ENCODE measurements around the gene GSAP. TPM values are rescaled to one million over a fixed set of nuclear protein-coding genes. Genes with fewer than 3 reads are reported as not detected.

GSAP gene
- polyA plus RNA-seq, 1 donor from 2014 or later, result 0.21 TPM

GRCh38 chr7:77269360-77270093 lies 146.6 kb downstream of the GSAP start:
- TF ChIP-seq MXI1 (conservative IDR thresholded peaks at IDR 0.05; ENCODE audit: poor library complexity, severe bottlenecking) (no peak), TAF1 (IDR thresholded peaks at IDR 0.05; ENCODE audit: low read depth) (no peak), SMC3 (conservative IDR thresholded peaks at IDR 0.05; ENCODE audit: poor library complexity) (no peak), RAD21 (conservative IDR thresholded peaks at IDR 0.05) (no peak)
- no peaks in the 10 kb centered on the region for H3F3A ChIP-seq (ENCODE audit: insufficient read depth, low read length, poor library complexity, severe bottlenecking)
- H3K79me2 ChIP-seq (replicated peaks; ENCODE audit: insufficient read depth, low read length), result no peaks in the 10 kb centered on the region
- no peaks in the 10 kb centered on the region for H3K9me3 ChIP-seq (ENCODE audit: low read length)
- no peak overlapping the region for H3K27ac ChIP-seq (ENCODE audit: low read length)
- no peaks in the 10 kb centered on the region for H4K20me1 ChIP-seq (ENCODE audit: insufficient read depth)
- H2AFZ ChIP-seq (ENCODE audit: low read depth, low read length), result no peak overlapping the region
- H3K36me3 ChIP-seq (ENCODE audit: insufficient read depth, low read length), result no peaks in the 10 kb centered on the region
- no peaks in the 10 kb centered on the region for H3K27me3 ChIP-seq (ENCODE audit: insufficient read depth, low read depth, low read length)
- H3K4me2 ChIP-seq (ENCODE audit: low read length), result no peak overlapping the region
- H3K9ac ChIP-seq (ENCODE audit: low read length), result no peak overlapping the region
- H3K9me2 ChIP-seq (ENCODE audit: insufficient read depth, low read length), result no peaks in the 10 kb centered on the region
- no peak overlapping the region for H3K4me3 ChIP-seq (ENCODE audit: low read length)

- Histone ChIP-seq H3K4me2 (ENCODE audit: low read length) (no peak overlapping the region), H3K4me3 (ENCODE audit: low read length) (no peak overlapping the region), H3K9me2 (ENCODE audit: insufficient read depth, low read length) (no peaks in the 10 kb centered on the region)
Measured at GRCh38 chr7:77266291-77266794, 149.8 kb downstream of the GSAP start.

GRCh38 chr7:77265666-77266065 lies 150.5 kb downstream of the GSAP start:
- Histone ChIP-seq H3K9ac (ENCODE audit: low read length) (no peak overlapping the region), H3K36me3 (ENCODE audit: insufficient read depth, low read length) (no peaks in the 10 kb centered on the region), H3K27ac (ENCODE audit: low read length) (no peak overlapping the region), H3K79me2 (replicated peaks; ENCODE audit: insufficient read depth, low read length) (no peaks in the 10 kb centered on the region), H4K20me1 (ENCODE audit: insufficient read depth) (no peaks in the 10 kb centered on the region), H3K27me3 (ENCODE audit: insufficient read depth, low read depth, low read length) (no peaks in the 10 kb centered on the region), H3K9me2 (ENCODE audit: insufficient read depth, low read length) (no peaks in the 10 kb centered on the region), H3F3A (ENCODE audit: insufficient read depth, low read length, poor library complexity, severe bottlenecking) (no peaks in the 10 kb centered on the region), H3K9me3 (ENCODE audit: low read length) (no peaks in the 10 kb centered on the region), H2AFZ (ENCODE audit: low read depth, low read length) (no peak overlapping the region), H3K4me3 (ENCODE audit: low read length) (no peak overlapping the region), H3K4me2 (ENCODE audit: low read length) (no peak overlapping the region)
- TF ChIP-seq REST (IDR thresholded peaks at IDR 0.05; ENCODE audit: borderline replicate concordance) (no peak), CTCF (IDR thresholded peaks at IDR 0.05; ENCODE audit: poor library complexity, severe bottlenecking) (no peak), TAF1 (IDR thresholded peaks at IDR 0.05; ENCODE audit: low read depth) (no peak), POLR2AphosphoS5 (IDR thresholded peaks at IDR 0.05) (no peak), SMC3 (conservative IDR thresholded peaks at IDR 0.05; ENCODE audit: poor library complexity) (no peak), EP300 (conservative IDR thresholded peaks at IDR 0.05; ENCODE audit: poor library complexity, severe bottlenecking) (no peak)

More at GRCh38 chr7:77266291-77266794, 149.8 kb downstream of the GSAP start:
- Histone ChIP-seq H3K79me2 (replicated peaks; ENCODE audit: insufficient read depth, low read length) (no peaks in the 10 kb centered on the region), H3K27me3 (ENCODE audit: insufficient read depth, low read depth, low read length) (no peaks in the 10 kb centered on the region), H3K9me3 (ENCODE audit: low read length) (no peaks in the 10 kb centered on the region), H4K20me1 (ENCODE audit: insufficient read depth) (no peaks in the 10 kb centered on the region), H3K36me3 (ENCODE audit: insufficient read depth, low read length) (no peaks in the 10 kb centered on the region), H3F3A (ENCODE audit: insufficient read depth, low read length, poor library complexity, severe bottlenecking) (no peaks in the 10 kb centered on the region), H2AFZ (ENCODE audit: low read depth, low read length) (no peak overlapping the region), H3K9ac (ENCODE audit: low read length) (no peak overlapping the region), H3K27ac (ENCODE audit: low read length) (no peak overlapping the region)
- TF ChIP-seq EZH2 (IDR thresholded peaks at IDR 0.05; ENCODE audit: borderline replicate concordance, insufficient read depth, low read length, poor library complexity, severe bottlenecking), result no peak
